ENCODE results near the gene TAB2.

- TF ChIP-seq POLR3A (IDR thresholded peaks at IDR 0.05; ENCODE audit: borderline replicate concordance, extremely low read depth, insufficient read depth, insufficient read length) = no peak
- no peak for TF ChIP-seq PATZ1 (CRISPR knock-in tag; IDR thresholded peaks at IDR 0.05; ENCODE audit: borderline replicate concordance)
These were observed 38.7 kb downstream of the TAB2 start for GRCh38 chr6:149356081-149356750.
